ENCODE data around the gene CLMN. TPM values are rescaled to one million over a fixed set of nuclear protein-coding genes. Genes with fewer than 3 reads are reported as not detected.

The CLMN gene
- total and polyA plus RNA-seq, 2 of the 13 experiments (the other 11 are each of a cell fraction or from before 2014, with no cell fraction given): 15.1 to 16.7 TPM

- H4K20me1 ChIP-seq (ENCODE audit: insufficient read depth, low read length): no peaks in the 10 kb centered on the region; the same call in 1 of the 2 replicates
- 89% methylated on average over 6 of the region's 6 CpGs for WGBS (ENCODE audit: low lambda C conversion rate)
- H3K36me3 ChIP-seq (replicated peaks in 1 of 2; ENCODE audit: control insufficient read depth in 1 of 2, insufficient read depth in 2 of 2, low read length in 2 of 2): no peaks in the 10 kb centered on the region
- in situ Hi-C loops (cut with HindIII; ENCODE audit: extremely low pct_ligation_motif_present, low pct_unique_long_range_greater_than_20kb): no loop called here
- H3K4me3 ChIP-seq (replicated peaks in 1 of 3; ENCODE audit: insufficient read depth in 1 of 3, low read depth in 2 of 3, low read length in 3 of 3): no peak overlapping the region
- no peaks in the 10 kb centered on the region for H3K9me3 ChIP-seq (ENCODE audit: low read length)
- ChIA-PET POLR2A (no interaction called here), CTCF (ENCODE audit: low intra/inter-chr PET ratio, low total read pairs) (no interaction called here)
- no peak for DNase-seq (ENCODE audit: low spot score)
- H3K27ac ChIP-seq (ENCODE audit: extremely low read length, insufficient read depth, low read length): no peak overlapping the region
- H3K4me1 ChIP-seq (ENCODE audit: insufficient read depth, low read length): peaks cover 84% of the 10 kb centered on the region
- H3K4me2 ChIP-seq (ENCODE audit: low read depth, low read length): no peak overlapping the region
- no TSS peak for BruUV-seq (replicated peaks)
- H3K27me3 ChIP-seq (ENCODE audit: control insufficient read depth in 1 of 2, insufficient read depth in 2 of 2, low read length in 2 of 2): no peaks in the 10 kb centered on the region
- peaks cover 15% of the 10 kb centered on the region for H3K79me2 ChIP-seq (ENCODE audit: insufficient read depth, low read length)
- ATAC-seq: no peak
- FAIRE-seq: no peak
- intact Hi-C loops (cut with micrococcal nuclease; ENCODE audit: unreplicated experiment): no loop called here
- TF ChIP-seq SCMH1 (CRISPR knock-in tag; IDR thresholded peaks at IDR 0.05; ENCODE audit: borderline replicate concordance) (no peak), ZBTB7A (CRISPR knock-in tag; IDR thresholded peaks at IDR 0.05) (no peak), ZFP37 (CRISPR knock-in tag; IDR thresholded peaks at IDR 0.05; ENCODE audit: borderline replicate concordance) (no peak), MEF2D (CRISPR knock-in tag; IDR thresholded peaks at IDR 0.05) (no peak), ZNF543 (CRISPR knock-in tag; IDR thresholded peaks at IDR 0.05) (no peak), POLR2AphosphoS5 (IDR thresholded peaks at IDR 0.05; ENCODE audit: low read depth, low read length) (no peak), POLR2AphosphoS2 (IDR thresholded peaks at IDR 0.05; ENCODE audit: low read depth, low read length) (no peak)
- TF ChIP-seq, protein P1, sequence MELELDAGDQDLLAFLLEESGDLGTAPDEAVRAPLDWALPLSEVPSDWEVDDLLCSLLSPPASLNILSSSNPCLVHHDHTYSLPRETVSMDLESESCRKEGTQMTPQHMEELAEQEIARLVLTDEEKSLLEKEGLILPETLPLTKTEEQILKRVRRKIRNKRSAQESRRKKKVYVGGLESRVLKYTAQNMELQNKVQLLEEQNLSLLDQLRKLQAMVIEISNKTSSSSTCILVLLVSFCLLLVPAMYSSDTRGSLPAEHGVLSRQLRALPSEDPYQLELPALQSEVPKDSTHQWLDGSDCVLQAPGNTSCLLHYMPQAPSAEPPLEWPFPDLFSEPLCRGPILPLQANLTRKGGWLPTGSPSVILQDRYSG (CRISPR knock-in tag; IDR thresholded peaks at IDR 0.05): no peak
- TF ChIP-seq, protein P2, sequence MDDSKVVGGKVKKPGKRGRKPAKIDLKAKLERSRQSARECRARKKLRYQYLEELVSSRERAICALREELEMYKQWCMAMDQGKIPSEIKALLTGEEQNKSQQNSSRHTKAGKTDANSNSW (CRISPR knock-in tag; IDR thresholded peaks at IDR 0.05; ENCODE audit: borderline replicate concordance): no peak
- no peak overlapping the region for H2AFZ ChIP-seq (ENCODE audit: low read length)
- no peak overlapping the region for H3K9ac ChIP-seq (ENCODE audit: insufficient read depth, low read depth, low read length)
Measured at GRCh38 chr14:95312311-95312710, 7.4 kb downstream of the CLMN start.

GRCh38 chr14:95311752-95312151 is 8.0 kb downstream of the CLMN start:
- POLR2A ChIA-PET: no interaction called here
- Histone ChIP-seq H3K4me3 (replicated peaks in 1 of 3; ENCODE audit: insufficient read depth in 1 of 3, low read depth in 2 of 3, low read length in 3 of 3) (no peak overlapping the region), H3K9ac (ENCODE audit: insufficient read depth, low read depth, low read length) (no peak overlapping the region), H3K4me1 (ENCODE audit: insufficient read depth, low read length) (peaks cover 84% of the 10 kb centered on the region), H3K79me2 (ENCODE audit: insufficient read depth, low read length) (peaks cover 11% of the 10 kb centered on the region), H3K27ac (ENCODE audit: extremely low read length, insufficient read depth, low read length) (no peak overlapping the region), H3K4me2 (ENCODE audit: low read depth, low read length) (no peak overlapping the region), H3K27me3 (ENCODE audit: control insufficient read depth in 1 of 2, insufficient read depth in 2 of 2, low read length in 2 of 2) (no peaks in the 10 kb centered on the region), H3K9me3 (ENCODE audit: low read length) (no peaks in the 10 kb centered on the region), H4K20me1 (ENCODE audit: insufficient read depth, low read length) (no peaks in the 10 kb centered on the region; the same call in 1 of the 2 replicates), H2AFZ (ENCODE audit: low read length) (no peak overlapping the region), H3K36me3 (replicated peaks in 1 of 2; ENCODE audit: control insufficient read depth in 1 of 2, insufficient read depth in 2 of 2, low read length in 2 of 2) (no peaks in the 10 kb centered on the region)
- TF ChIP-seq CREB1 (IDR thresholded peaks at IDR 0.05) (peak; percentile 58), CREB1 (CRISPR knock-in tag; IDR thresholded peaks at IDR 0.05) (no peak), ZNF572 (CRISPR knock-in tag; IDR thresholded peaks at IDR 0.05) (no peak), FOSL2 (CRISPR knock-in tag; IDR thresholded peaks at IDR 0.05) (peak; percentile 35; the same call in 1 of the 2 replicates), ZNF180 (CRISPR knock-in tag; IDR thresholded peaks at IDR 0.05; ENCODE audit: borderline replicate concordance, low read depth) (no peak)
- in situ Hi-C loops (cut with HindIII; ENCODE audit: extremely low pct_ligation_motif_present, low pct_unique_long_range_greater_than_20kb) (no loop called here), intact Hi-C loops (cut with micrococcal nuclease; ENCODE audit: unreplicated experiment) (no loop called here)
- no peak for DNase-seq (ENCODE audit: low spot score)
- FAIRE-seq: no peak
- CTCF ChIA-PET (ENCODE audit: low intra/inter-chr PET ratio, low total read pairs): no interaction called here
- 85% methylated on average over 5 of the region's 7 CpGs for WGBS (ENCODE audit: low lambda C conversion rate)
- no TSS peak for BruUV-seq (replicated peaks)
- no peak for ATAC-seq

Data from HepG2 (cell line).